ENCODE data around the gene GTF2A1.
"Not testable (repeated sequence)": the region's sequence is repeated elsewhere in the genome, so short reads cannot be mapped to it uniquely, and the experiment has no call there.

Gene GTF2A1

DNA sequence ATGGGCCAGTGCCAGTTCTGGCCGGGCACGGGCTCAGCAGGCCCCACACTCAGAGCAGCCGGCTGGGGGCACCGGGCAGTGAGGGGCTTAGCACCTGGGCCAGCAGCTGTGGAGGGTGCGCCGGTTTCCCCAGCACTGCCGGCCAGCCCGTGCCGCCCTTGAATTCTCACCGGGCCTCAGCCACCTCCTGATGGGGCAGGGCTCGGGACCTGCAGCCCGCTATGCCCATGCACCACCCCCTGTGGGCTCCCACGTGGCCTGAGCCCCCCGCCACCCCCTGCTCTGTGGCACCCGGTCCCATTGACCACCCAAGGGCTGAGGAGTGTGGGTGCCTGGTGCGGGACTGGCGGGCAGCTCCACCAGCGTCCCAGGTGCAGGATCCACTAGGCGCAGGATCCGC, 15.4 kb upstream of the GTF2A1 start:
- H3K36me3 ChIP-seq, result no peaks in the 10 kb centered on the region
- H3K27ac ChIP-seq, result no peak overlapping the region
- DNase-seq, result no peak
- no peaks in the 10 kb centered on the region for H3K9me3 ChIP-seq (ENCODE audit: severe bottlenecking)
- no peak overlapping the region for H3K4me3 ChIP-seq (ENCODE audit: low read depth, low read length)
- no peaks in the 10 kb centered on the region for H3K27me3 ChIP-seq (ENCODE audit: insufficient read depth, low read depth, severe bottlenecking)
- TF ChIP-seq, protein P1, sequence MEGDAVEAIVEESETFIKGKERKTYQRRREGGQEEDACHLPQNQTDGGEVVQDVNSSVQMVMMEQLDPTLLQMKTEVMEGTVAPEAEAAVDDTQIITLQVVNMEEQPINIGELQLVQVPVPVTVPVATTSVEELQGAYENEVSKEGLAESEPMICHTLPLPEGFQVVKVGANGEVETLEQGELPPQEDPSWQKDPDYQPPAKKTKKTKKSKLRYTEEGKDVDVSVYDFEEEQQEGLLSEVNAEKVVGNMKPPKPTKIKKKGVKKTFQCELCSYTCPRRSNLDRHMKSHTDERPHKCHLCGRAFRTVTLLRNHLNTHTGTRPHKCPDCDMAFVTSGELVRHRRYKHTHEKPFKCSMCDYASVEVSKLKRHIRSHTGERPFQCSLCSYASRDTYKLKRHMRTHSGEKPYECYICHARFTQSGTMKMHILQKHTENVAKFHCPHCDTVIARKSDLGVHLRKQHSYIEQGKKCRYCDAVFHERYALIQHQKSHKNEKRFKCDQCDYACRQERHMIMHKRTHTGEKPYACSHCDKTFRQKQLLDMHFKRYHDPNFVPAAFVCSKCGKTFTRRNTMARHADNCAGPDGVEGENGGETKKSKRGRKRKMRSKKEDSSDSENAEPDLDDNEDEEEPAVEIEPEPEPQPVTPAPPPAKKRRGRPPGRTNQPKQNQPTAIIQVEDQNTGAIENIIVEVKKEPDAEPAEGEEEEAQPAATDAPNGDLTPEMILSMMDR (IDR thresholded peaks at IDR 0.05; ENCODE audit: low read depth, low read length), result no peak

GRCh38 chr14:81235096-81235495, 14.3 kb upstream of the GTF2A1 start:
- Histone ChIP-seq H3K4me3 (ENCODE audit: low read depth, low read length) (no peak overlapping the region), H3K27me3 (ENCODE audit: insufficient read depth, low read depth, severe bottlenecking) (no peaks in the 10 kb centered on the region), H3K27ac (no peak overlapping the region), H3K9me3 (ENCODE audit: severe bottlenecking) (no peaks in the 10 kb centered on the region), H3K36me3 (no peaks in the 10 kb centered on the region)
- TF ChIP-seq, protein P1 (IDR thresholded peaks at IDR 0.05; ENCODE audit: low read depth, low read length), result no peak
- no peak for DNase-seq

- Histone ChIP-seq H3K27me3 (ENCODE audit: insufficient read depth, low read depth, severe bottlenecking) (no peaks in the 10 kb centered on the region), H3K36me3 (no peaks in the 10 kb centered on the region), H3K4me3 (ENCODE audit: low read depth, low read length) (no peak overlapping the region), H3K9me3 (ENCODE audit: severe bottlenecking) (no peaks in the 10 kb centered on the region), H3K27ac (no peak overlapping the region)
- DNase-seq, result no peak
- TF ChIP-seq, protein P1 (IDR thresholded peaks at IDR 0.05; ENCODE audit: low read depth, low read length), result no peak
Measured at GRCh38 chr14:81234278-81234677, 13.5 kb upstream of the GTF2A1 start.

GRCh38 chr14:81233615-81234014, 12.9 kb upstream of the GTF2A1 start:
- Histone ChIP-seq H3K4me3 (ENCODE audit: low read depth, low read length) (no peak overlapping the region), H3K9me3 (ENCODE audit: severe bottlenecking) (no peaks in the 10 kb centered on the region), H3K27me3 (ENCODE audit: insufficient read depth, low read depth, severe bottlenecking) (no peaks in the 10 kb centered on the region), H3K27ac (no peak overlapping the region), H3K36me3 (no peaks in the 10 kb centered on the region)
- TF ChIP-seq, protein P1 (IDR thresholded peaks at IDR 0.05; ENCODE audit: low read depth, low read length), result no peak
- no peak for DNase-seq

- Histone ChIP-seq H3K36me3 (no peaks in the 10 kb centered on the region), H3K27me3 (ENCODE audit: insufficient read depth, low read depth, severe bottlenecking) (no peaks in the 10 kb centered on the region), H3K27ac (no peak overlapping the region), H3K9me3 (ENCODE audit: severe bottlenecking) (no peaks in the 10 kb centered on the region), H3K4me3 (ENCODE audit: low read depth, low read length) (no peak overlapping the region)
- TF ChIP-seq, protein P1 (IDR thresholded peaks at IDR 0.05; ENCODE audit: low read depth, low read length), result no peak
- DNase-seq, result no peak
Measured at GRCh38 chr14:81231540-81231939, 10.8 kb upstream of the GTF2A1 start.

GRCh38 chr14:81224222-81224621, 3.5 kb upstream of the GTF2A1 start:
- no peak for DNase-seq
- TF ChIP-seq, protein P1 (IDR thresholded peaks at IDR 0.05; ENCODE audit: low read depth, low read length), result no peak
- Histone ChIP-seq H3K4me3 (ENCODE audit: low read depth, low read length) (no peak overlapping the region), H3K27me3 (ENCODE audit: insufficient read depth, low read depth, severe bottlenecking) (no peaks in the 10 kb centered on the region), H3K27ac (no peak overlapping the region), H3K9me3 (ENCODE audit: severe bottlenecking) (no peaks in the 10 kb centered on the region), H3K36me3 (no peaks in the 10 kb centered on the region; the same call in 1 of the 2 replicates)

GRCh38 chr14:81223788-81224187, 3.0 kb upstream of the GTF2A1 start:
- not testable (repeated sequence) for DNase-seq; H3K36me3 ChIP-seq; H3K4me3 ChIP-seq (ENCODE audit: low read depth, low read length); H3K9me3 ChIP-seq (ENCODE audit: severe bottlenecking); H3K27me3 ChIP-seq (ENCODE audit: insufficient read depth, low read depth, severe bottlenecking); H3K27ac ChIP-seq
